Measurements from ENCODE around the gene ZNF407. TPM values are rescaled to one million over a fixed set of nuclear protein-coding genes. Genes with fewer than 3 reads are reported as not detected.

Gene ZNF407
- total and polyA plus RNA-seq, 2 of the 13 experiments (the other 11 are each of a cell fraction or from before 2014, with no cell fraction given), result 2.3 to 8.7 TPM

GRCh38 chr18:74803117-74803516 lies 205.4 kb downstream of the ZNF407 start (continued):
- TF ChIP-seq, protein P1, sequence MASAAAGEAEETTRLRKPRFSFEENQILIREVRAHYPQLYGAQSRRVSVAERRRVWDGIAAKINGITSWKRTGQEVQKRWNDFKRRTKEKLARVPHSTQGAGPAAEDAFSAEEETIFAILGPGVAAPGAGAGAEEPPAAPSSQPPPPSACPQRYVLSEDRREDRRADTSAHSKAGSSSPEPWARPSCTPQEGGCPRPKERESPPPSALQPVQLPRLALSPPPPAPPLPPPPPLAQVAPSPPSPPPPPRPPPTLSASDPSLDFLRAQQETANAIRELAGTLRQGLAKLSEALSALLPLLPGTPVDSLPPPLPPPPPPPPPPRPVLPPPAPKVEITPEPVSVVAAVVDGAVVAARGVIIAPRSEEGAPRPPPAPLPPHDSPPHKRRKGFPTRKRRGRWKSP (CRISPR knock-in tag; IDR thresholded peaks at IDR 0.05), result no peak

DNA sequence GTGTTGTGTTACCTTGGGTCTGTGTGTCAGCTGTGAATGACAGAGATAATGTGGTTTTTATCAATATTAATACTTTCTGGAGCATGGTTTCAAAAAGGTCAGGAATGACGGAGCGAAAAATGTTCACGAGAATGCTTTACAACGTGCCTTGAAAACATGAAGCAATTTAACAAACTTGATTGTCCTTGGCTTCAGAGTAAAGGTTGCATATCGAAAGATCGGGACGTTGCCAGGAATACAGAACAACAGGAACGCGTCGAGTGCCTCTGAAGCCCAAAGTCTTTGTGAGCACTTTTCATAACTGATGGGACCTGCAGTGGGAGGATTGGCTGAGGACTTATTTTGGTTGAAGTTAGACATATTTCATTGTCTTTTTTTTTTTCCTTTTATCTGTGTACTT lies 206.1 kb downstream of the ZNF407 start:
- intact Hi-C loops (cut with micrococcal nuclease; ENCODE audit: unreplicated experiment), result no loop called here
- no peaks in the 10 kb centered on the region for H3K9me3 ChIP-seq (ENCODE audit: low read length)
- H3K4me1 ChIP-seq (ENCODE audit: insufficient read depth, low read length), result no peaks in the 10 kb centered on the region
- WGBS (ENCODE audit: low lambda C conversion rate), result 95% methylated on average over 10 of the region's 10 CpGs
- in situ Hi-C loops (cut with HindIII; ENCODE audit: extremely low pct_ligation_motif_present, low pct_unique_long_range_greater_than_20kb), result no loop called here
- H4K20me1 ChIP-seq (ENCODE audit: insufficient read depth, low read length), result no peaks in the 10 kb centered on the region
- H3K36me3 ChIP-seq (replicated peaks in 1 of 2; ENCODE audit: control insufficient read depth in 1 of 2, insufficient read depth in 2 of 2, low read length in 2 of 2), result no peaks in the 10 kb centered on the region
- ChIA-PET CTCF (ENCODE audit: low intra/inter-chr PET ratio, low total read pairs) (no interaction called here), POLR2A (no interaction called here)
- H3K4me3 ChIP-seq (replicated peaks in 1 of 3; ENCODE audit: insufficient read depth in 1 of 3, low read depth in 2 of 3, low read length in 3 of 3), result no peak overlapping the region
- no peak overlapping the region for H3K9ac ChIP-seq (ENCODE audit: insufficient read depth, low read depth, low read length)
- BruUV-seq (replicated peaks), result no TSS peak
- H3K27me3 ChIP-seq (ENCODE audit: control insufficient read depth in 1 of 2, insufficient read depth in 2 of 2, low read length in 2 of 2), result no peaks in the 10 kb centered on the region
- ATAC-seq, result no peak
- H3K79me2 ChIP-seq (ENCODE audit: insufficient read depth, low read length), result no peaks in the 10 kb centered on the region
- no peak overlapping the region for H3K27ac ChIP-seq (ENCODE audit: extremely low read length, insufficient read depth, low read length)
- no peak overlapping the region for H2AFZ ChIP-seq (ENCODE audit: low read length)
- no peak for DNase-seq (ENCODE audit: low spot score)
- no peak for FAIRE-seq
- H3K4me2 ChIP-seq (ENCODE audit: low read depth, low read length), result no peak overlapping the region
- TF ChIP-seq ZNF615 (CRISPR knock-in tag; IDR thresholded peaks at IDR 0.05; ENCODE audit: borderline replicate concordance) (no peak), NFYC (CRISPR knock-in tag; IDR thresholded peaks at IDR 0.05) (no peak), RORA (CRISPR knock-in tag; IDR thresholded peaks at IDR 0.05) (no peak), ZNF367 (CRISPR knock-in tag; IDR thresholded peaks at IDR 0.05; ENCODE audit: borderline replicate concordance) (no peak)
- TF ChIP-seq, protein P2, sequence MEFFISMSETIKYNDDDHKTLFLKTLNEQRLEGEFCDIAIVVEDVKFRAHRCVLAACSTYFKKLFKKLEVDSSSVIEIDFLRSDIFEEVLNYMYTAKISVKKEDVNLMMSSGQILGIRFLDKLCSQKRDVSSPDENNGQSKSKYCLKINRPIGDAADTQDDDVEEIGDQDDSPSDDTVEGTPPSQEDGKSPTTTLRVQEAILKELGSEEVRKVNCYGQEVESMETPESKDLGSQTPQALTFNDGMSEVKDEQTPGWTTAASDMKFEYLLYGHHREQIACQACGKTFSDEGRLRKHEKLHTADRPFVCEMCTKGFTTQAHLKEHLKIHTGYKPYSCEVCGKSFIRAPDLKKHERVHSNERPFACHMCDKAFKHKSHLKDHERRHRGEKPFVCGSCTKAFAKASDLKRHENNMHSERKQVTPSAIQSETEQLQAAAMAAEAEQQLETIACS (CRISPR knock-in tag; IDR thresholded peaks at IDR 0.05), result no peak
- TF ChIP-seq, protein P3, sequence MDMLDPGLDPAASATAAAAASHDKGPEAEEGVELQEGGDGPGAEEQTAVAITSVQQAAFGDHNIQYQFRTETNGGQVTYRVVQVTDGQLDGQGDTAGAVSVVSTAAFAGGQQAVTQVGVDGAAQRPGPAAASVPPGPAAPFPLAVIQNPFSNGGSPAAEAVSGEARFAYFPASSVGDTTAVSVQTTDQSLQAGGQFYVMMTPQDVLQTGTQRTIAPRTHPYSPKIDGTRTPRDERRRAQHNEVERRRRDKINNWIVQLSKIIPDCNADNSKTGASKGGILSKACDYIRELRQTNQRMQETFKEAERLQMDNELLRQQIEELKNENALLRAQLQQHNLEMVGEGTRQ (IDR thresholded peaks at IDR 0.05; ENCODE audit: low read depth, low read length), result no peak
- TF ChIP-seq, protein P3 (CRISPR knock-in tag; IDR thresholded peaks at IDR 0.05; ENCODE audit: borderline replicate concordance), result no peak
- TF ChIP-seq, protein P4, sequence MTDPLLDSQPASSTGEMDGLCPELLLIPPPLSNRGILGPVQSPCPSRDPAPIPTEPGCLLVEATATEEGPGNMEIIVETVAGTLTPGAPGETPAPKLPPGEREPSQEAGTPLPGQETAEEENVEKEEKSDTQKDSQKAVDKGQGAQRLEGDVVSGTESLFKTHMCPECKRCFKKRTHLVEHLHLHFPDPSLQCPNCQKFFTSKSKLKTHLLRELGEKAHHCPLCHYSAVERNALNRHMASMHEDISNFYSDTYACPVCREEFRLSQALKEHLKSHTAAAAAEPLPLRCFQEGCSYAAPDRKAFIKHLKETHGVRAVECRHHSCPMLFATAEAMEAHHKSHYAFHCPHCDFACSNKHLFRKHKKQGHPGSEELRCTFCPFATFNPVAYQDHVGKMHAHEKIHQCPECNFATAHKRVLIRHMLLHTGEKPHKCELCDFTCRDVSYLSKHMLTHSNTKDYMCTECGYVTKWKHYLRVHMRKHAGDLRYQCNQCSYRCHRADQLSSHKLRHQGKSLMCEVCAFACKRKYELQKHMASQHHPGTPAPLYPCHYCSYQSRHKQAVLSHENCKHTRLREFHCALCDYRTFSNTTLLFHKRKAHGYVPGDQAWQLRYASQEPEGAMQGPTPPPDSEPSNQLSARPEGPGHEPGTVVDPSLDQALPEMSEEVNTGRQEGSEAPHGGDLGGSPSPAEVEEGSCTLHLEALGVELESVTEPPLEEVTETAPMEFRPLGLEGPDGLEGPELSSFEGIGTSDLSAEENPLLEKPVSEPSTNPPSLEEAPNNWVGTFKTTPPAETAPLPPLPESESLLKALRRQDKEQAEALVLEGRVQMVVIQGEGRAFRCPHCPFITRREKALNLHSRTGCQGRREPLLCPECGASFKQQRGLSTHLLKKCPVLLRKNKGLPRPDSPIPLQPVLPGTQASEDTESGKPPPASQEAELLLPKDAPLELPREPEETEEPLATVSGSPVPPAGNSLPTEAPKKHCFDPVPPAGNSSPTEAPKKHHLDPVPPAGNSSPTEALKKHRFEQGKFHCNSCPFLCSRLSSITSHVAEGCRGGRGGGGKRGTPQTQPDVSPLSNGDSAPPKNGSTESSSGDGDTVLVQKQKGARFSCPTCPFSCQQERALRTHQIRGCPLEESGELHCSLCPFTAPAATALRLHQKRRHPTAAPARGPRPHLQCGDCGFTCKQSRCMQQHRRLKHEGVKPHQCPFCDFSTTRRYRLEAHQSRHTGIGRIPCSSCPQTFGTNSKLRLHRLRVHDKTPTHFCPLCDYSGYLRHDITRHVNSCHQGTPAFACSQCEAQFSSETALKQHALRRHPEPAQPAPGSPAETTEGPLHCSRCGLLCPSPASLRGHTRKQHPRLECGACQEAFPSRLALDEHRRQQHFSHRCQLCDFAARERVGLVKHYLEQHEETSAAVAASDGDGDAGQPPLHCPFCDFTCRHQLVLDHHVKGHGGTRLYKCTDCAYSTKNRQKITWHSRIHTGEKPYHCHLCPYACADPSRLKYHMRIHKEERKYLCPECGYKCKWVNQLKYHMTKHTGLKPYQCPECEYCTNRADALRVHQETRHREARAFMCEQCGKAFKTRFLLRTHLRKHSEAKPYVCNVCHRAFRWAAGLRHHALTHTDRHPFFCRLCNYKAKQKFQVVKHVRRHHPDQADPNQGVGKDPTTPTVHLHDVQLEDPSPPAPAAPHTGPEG (CRISPR knock-in tag; IDR thresholded peaks at IDR 0.05), result no peak
- TF ChIP-seq, protein P5, sequence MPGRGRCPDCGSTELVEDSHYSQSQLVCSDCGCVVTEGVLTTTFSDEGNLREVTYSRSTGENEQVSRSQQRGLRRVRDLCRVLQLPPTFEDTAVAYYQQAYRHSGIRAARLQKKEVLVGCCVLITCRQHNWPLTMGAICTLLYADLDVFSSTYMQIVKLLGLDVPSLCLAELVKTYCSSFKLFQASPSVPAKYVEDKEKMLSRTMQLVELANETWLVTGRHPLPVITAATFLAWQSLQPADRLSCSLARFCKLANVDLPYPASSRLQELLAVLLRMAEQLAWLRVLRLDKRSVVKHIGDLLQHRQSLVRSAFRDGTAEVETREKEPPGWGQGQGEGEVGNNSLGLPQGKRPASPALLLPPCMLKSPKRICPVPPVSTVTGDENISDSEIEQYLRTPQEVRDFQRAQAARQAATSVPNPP (CRISPR knock-in tag; IDR thresholded peaks at IDR 0.05), result no peak
